ENCODE measurements around the gene FRZB.
A peak's percentile ranks its signal among the peaks of the same experiment; 100 is the strongest.

The FRZB gene

GRCh38 chr2:182868054-182868796 is 1.8 kb upstream of the FRZB start:
- Mint-ChIP-seq H3K27me3 (ENCODE audit: low read depth) (peaks cover 65% of the 10 kb centered on the region), H3K4me1 (ENCODE audit: low read depth) (peaks cover 14% of the 10 kb centered on the region), H3K36me3 (ENCODE audit: low read depth) (no peaks in the 10 kb centered on the region), H3K27ac (no peak overlapping the region), H3K4me3 (no peak overlapping the region), H3K9me3 (no peaks in the 10 kb centered on the region)

GRCh38 chr2:182867426-182868053 is 1.1 kb upstream of the FRZB start:
- no peak overlapping the region for H3K27ac Mint-ChIP-seq
- H3K36me3 Mint-ChIP-seq (ENCODE audit: low read depth): no peaks in the 10 kb centered on the region
- peak overlapping the region; percentile 11 for H3K4me3 Mint-ChIP-seq
- peaks cover 67% of the 10 kb centered on the region for H3K27me3 Mint-ChIP-seq (ENCODE audit: low read depth)
- peaks cover 14% of the 10 kb centered on the region for H3K4me1 Mint-ChIP-seq (ENCODE audit: low read depth)
- H3K9me3 Mint-ChIP-seq: no peaks in the 10 kb centered on the region

DNA sequence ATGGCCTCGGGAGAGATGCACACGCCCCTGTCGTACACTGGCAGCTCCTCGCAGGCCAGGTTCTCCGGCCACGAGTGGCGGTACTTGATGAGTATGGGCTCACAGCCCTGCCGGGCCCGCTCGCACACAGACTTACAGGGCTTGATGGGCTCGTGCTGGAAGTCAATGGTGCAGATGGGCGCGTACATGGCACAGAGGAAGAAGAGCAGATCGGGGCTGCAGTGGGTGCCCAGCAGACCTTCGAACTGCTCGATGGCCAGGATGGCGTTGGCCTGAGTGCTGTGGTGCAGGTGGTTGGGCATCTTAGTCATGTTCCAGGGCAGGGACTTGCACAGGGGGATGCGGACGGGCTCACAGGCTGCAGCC is 359 bp downstream of the FRZB start:
- peaks cover 14% of the 10 kb centered on the region for H3K4me1 Mint-ChIP-seq (ENCODE audit: low read depth)

DNA sequence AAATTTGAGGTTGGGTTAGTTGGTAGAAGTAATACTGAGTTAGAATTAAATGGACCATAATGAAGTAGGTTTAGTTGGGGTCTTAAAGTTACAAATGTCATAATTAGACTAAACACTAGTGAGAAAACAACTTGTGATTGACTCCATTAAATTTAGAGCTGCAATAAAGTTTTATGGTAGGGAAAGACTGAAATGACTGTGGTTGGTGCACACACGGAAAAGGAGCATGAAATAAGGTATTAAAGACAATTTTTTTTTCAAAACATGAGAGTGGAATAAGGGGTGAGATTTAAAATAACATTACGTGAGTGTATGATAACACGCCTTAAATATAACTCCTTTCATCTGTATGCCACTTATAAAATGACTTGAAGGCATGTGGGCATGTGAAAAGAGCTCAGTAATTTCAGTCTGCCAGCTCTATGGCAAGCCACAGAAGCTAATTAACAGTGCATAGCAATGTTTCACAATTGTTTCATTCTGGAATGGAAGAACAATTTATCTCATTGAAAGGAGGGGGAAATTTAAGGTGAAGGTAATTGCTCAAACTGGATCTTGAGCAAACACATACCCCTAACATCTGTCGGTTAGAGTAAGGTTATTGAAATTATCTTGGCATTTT is 1.4 kb downstream of the FRZB start:
- Mint-ChIP-seq H3K4me1 (ENCODE audit: low read depth) (peaks cover 14% of the 10 kb centered on the region), H3K27me3 (ENCODE audit: low read depth) (peaks cover 80% of the 10 kb centered on the region), H3K27ac (no peak overlapping the region), H3K36me3 (ENCODE audit: low read depth) (no peaks in the 10 kb centered on the region), H3K4me3 (no peak overlapping the region), H3K9me3 (no peaks in the 10 kb centered on the region)

More for the DNA sequence above, 359 bp downstream of the FRZB start:
- Mint-ChIP-seq H3K27me3 (ENCODE audit: low read depth) (peaks cover 76% of the 10 kb centered on the region), H3K4me3 (peak overlapping the region; percentile 41), H3K9me3 (no peaks in the 10 kb centered on the region), H3K27ac (no peak overlapping the region), H3K36me3 (ENCODE audit: low read depth) (no peaks in the 10 kb centered on the region)

DNA sequence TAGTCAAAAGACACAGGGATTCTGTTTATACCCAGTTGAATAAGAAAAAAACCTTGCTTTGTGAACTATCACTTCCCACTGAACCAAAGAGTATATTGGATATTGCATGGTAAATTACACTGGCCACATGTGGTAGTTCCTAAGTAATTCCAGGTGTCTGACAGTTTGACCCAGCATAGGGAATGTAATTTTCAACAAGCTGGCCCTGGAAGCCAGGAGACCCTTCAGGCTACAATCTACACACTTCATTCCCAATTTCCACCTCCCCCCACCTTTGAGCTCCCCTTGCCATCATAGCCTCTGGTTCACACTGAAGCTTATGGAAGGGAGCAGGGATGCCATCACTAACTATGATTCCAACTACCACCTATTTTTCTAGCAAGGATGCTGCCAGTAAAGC is 2.8 kb downstream of the FRZB start:
- Mint-ChIP-seq H3K4me1 (ENCODE audit: low read depth) (peaks cover 14% of the 10 kb centered on the region), H3K27me3 (ENCODE audit: low read depth) (peaks cover 69% of the 10 kb centered on the region), H3K27ac (no peak overlapping the region), H3K4me3 (no peak overlapping the region), H3K36me3 (ENCODE audit: low read depth) (no peaks in the 10 kb centered on the region), H3K9me3 (no peaks in the 10 kb centered on the region)

GRCh38 chr2:182862091-182862490 is 4.3 kb downstream of the FRZB start:
- Mint-ChIP-seq H3K4me3 (no peak overlapping the region), H3K4me1 (ENCODE audit: low read depth) (peaks cover 9% of the 10 kb centered on the region), H3K27ac (no peak overlapping the region), H3K9me3 (no peaks in the 10 kb centered on the region), H3K36me3 (ENCODE audit: low read depth) (no peaks in the 10 kb centered on the region), H3K27me3 (ENCODE audit: low read depth) (peaks cover 53% of the 10 kb centered on the region)

DNA sequence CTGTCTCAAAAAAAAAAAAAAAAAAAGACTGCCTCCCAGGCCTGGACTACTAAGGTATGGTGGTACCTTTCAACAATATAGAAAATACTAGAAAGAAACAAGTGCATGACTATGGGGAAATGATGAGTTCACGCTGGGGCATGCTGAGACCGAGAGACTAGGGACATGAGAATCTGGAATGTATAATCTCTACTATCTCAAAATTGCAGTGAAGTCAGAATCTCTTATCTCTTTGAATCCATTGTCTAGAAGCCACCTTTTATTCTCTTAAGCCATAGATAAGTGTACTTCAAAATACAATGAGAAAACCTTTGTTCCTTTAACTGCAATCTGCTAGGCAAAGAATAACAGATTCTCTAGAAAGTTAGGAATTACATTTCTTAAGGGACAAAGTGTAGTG is 5.6 kb downstream of the FRZB start:
- H3K27me3 Mint-ChIP-seq (ENCODE audit: low read depth): peaks cover 41% of the 10 kb centered on the region

GRCh38 chr2:182858671-182859070 is 7.8 kb downstream of the FRZB start:
- Mint-ChIP-seq H3K9me3 (no peaks in the 10 kb centered on the region), H3K27ac (no peak overlapping the region), H3K27me3 (ENCODE audit: low read depth) (peaks cover 20% of the 10 kb centered on the region), H3K36me3 (ENCODE audit: low read depth) (no peaks in the 10 kb centered on the region), H3K4me1 (ENCODE audit: low read depth) (no peaks in the 10 kb centered on the region), H3K4me3 (no peak overlapping the region)

More for the DNA sequence above, 5.6 kb downstream of the FRZB start:
- Mint-ChIP-seq H3K36me3 (ENCODE audit: low read depth) (no peaks in the 10 kb centered on the region), H3K4me3 (no peak overlapping the region), H3K27ac (no peak overlapping the region), H3K4me1 (ENCODE audit: low read depth) (peaks cover 3% of the 10 kb centered on the region), H3K9me3 (no peaks in the 10 kb centered on the region)

DNA sequence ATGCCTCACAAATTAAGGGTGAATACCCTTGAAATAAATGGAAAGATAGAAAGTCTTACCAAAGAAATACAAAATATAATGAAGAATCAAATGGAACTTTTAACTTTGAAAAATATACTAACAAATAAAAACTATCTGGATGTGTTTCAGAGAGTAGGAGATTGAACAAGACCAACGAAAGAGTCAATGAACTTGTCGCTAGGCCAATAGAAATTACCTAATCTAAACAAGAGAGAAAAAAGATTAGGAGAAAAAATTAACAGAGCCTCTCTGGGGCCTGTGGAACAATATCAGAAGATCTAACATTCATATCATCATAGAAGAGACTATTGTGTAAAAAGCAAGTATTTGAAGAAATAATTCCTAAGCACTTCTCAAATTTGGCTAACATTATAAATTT is 11.1 kb downstream of the FRZB start:
- H3K36me3 Mint-ChIP-seq (ENCODE audit: low read depth): no peaks in the 10 kb centered on the region
- H3K27ac Mint-ChIP-seq: no peak overlapping the region
- H3K27me3 Mint-ChIP-seq (ENCODE audit: low read depth): peaks cover 12% of the 10 kb centered on the region
- H3K9me3 Mint-ChIP-seq: no peaks in the 10 kb centered on the region
- no peak overlapping the region for H3K4me3 Mint-ChIP-seq
- H3K4me1 Mint-ChIP-seq (ENCODE audit: low read depth): no peaks in the 10 kb centered on the region

DNA sequence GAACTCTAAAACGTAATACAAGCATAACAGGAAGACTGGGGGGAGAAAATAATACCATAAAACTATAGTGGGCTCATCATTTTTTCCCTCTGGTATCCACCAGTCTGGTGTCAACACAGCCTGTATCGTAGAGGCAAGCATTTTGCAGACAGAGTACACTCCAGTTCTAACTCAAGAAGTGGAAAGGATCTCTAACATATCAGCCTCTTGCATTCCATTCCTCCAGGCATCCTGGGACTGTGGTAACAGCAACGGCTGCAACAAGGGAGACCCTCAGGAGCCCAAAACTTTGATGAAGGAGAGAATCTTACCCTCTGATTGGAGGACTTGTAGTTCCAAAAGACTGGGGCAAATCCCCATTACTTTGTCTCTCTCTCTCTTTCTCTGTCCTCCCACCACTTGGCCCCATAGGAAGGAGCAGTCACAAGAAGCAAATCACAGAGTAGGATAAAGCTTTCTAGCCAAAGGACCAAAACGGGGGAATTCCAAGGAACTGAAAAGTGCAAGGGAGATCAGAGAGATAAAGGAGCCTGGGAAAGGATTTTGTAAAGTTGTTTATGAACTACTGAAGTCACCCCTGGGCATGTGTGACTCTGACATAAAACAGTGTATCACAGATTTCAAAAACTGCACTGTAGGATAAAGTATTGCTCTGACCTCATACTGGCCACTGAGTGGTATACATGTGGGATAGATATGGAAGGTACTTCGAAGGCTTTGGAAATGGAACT is 11.9 kb downstream of the FRZB start:
- peaks cover 11% of the 10 kb centered on the region for H3K27me3 Mint-ChIP-seq (ENCODE audit: low read depth)
- no peak overlapping the region for H3K4me3 Mint-ChIP-seq
- H3K36me3 Mint-ChIP-seq (ENCODE audit: low read depth): no peaks in the 10 kb centered on the region

GRCh38 chr2:182852801-182853200 is 13.6 kb downstream of the FRZB start:
- Mint-ChIP-seq H3K27ac (no peak overlapping the region), H3K27me3 (ENCODE audit: low read depth) (peaks cover 11% of the 10 kb centered on the region), H3K4me1 (ENCODE audit: low read depth) (no peaks in the 10 kb centered on the region), H3K9me3 (no peaks in the 10 kb centered on the region), H3K4me3 (no peak overlapping the region), H3K36me3 (ENCODE audit: low read depth) (no peaks in the 10 kb centered on the region)

More for the DNA sequence above, 11.9 kb downstream of the FRZB start:
- H3K9me3 Mint-ChIP-seq: no peaks in the 10 kb centered on the region
- H3K27ac Mint-ChIP-seq: no peak overlapping the region
- H3K4me1 Mint-ChIP-seq (ENCODE audit: low read depth): no peaks in the 10 kb centered on the region

DNA sequence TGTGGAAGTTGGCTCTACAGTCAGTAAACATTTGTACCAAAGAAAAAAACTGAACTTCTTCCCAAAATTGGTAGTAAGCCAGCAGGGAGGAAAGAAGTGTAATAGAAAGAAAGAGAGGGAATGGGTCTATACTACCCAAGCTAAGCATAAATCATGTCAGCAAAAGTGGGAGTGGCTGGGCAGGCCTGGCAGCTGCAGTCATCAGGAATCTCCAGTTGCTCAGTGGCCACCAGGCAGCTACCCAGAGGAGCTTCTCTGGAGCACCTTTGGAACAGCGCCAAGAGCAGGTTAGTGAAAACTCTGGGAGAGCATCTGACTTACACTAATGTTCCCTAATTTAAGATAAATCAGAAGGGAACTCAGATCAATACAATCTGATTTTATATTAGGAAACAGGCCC is 14.3 kb downstream of the FRZB start:
- no peak overlapping the region for H3K4me3 Mint-ChIP-seq
- H3K27ac Mint-ChIP-seq: no peak overlapping the region
- H3K36me3 Mint-ChIP-seq (ENCODE audit: low read depth): no peaks in the 10 kb centered on the region
- peaks cover 13% of the 10 kb centered on the region for H3K27me3 Mint-ChIP-seq (ENCODE audit: low read depth)
- no peaks in the 10 kb centered on the region for H3K4me1 Mint-ChIP-seq (ENCODE audit: low read depth)
- no peaks in the 10 kb centered on the region for H3K9me3 Mint-ChIP-seq

DNA sequence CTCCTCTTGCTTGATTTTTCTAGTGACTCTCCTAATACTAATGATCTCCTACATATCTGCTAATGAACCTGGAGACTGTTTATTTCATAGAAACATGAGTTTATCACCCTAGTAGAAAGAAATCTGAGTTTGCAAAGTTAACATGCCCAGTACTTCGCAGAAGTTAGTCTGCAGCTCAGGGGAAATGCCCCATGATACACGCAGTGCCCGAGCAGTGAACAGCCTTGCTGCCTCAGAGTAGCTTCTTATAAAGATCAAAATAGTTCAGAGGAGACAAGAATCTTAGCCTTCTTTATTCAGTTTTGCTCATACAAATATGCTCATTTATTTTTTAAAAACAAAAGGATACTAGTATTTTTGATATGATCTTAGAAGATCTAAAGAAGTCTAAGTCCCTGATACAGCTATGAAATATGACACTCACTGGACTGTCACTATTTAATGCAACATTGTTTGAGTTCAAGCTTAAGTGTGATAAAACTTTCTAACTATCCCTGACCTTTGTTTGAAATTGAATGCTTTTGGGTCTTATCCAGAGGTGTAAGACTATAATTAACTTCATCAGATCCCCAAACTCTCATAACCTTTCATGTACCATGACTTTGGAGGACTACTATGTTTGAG is 20.5 kb downstream of the FRZB start:
- peaks cover 37% of the 10 kb centered on the region for H3K27me3 Mint-ChIP-seq (ENCODE audit: low read depth)
- no peaks in the 10 kb centered on the region for H3K36me3 Mint-ChIP-seq (ENCODE audit: low read depth)
- no peaks in the 10 kb centered on the region for H3K9me3 Mint-ChIP-seq
- no peaks in the 10 kb centered on the region for H3K4me1 Mint-ChIP-seq (ENCODE audit: low read depth)
- no peak overlapping the region for H3K4me3 Mint-ChIP-seq
- no peak overlapping the region for H3K27ac Mint-ChIP-seq

DNA sequence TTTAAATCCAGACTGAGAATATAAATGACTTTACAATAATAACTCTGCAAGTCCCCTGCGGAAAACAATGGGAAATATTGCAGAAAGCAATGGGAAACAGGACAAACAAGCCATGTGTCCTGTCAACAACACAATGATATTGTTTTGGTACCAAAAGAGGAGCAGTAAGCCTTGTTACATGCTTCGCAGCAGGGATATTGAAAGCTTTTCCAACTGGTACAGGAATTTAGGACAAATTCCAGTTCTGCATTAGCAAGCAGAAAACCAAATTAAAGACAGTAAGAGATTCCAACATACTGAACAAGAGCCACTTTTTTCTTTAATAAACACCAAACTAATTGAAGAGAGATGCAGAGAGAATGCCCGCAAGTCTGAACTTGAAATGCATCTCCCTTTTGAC is 30.0 kb downstream of the FRZB start:
- no peaks in the 10 kb centered on the region for H3K36me3 Mint-ChIP-seq (ENCODE audit: low read depth)
- peaks cover 41% of the 10 kb centered on the region for H3K27me3 Mint-ChIP-seq (ENCODE audit: low read depth)
- H3K9me3 Mint-ChIP-seq: no peaks in the 10 kb centered on the region
- no peaks in the 10 kb centered on the region for H3K4me1 Mint-ChIP-seq (ENCODE audit: low read depth)
- H3K4me3 Mint-ChIP-seq: no peak overlapping the region
- H3K27ac Mint-ChIP-seq: no peak overlapping the region

Measured in T-helper 1 cell treated with Interleukin-12 subunit alpha and Interleukin-12 subunit beta and Interleukin-4 antibody, amounts not matched to agents 30 μg/mL and 1 μg/mL, for 36 hours (primary cell).